Islet of Langerhans (tissue), 1 donor: ENCODE measurements around the gene UST.

Experiments
- FAIRE-seq: peaks from one replicate; lab custom pipeline; 2011; peaks lifted over from hg19 to GRCh38; lab: Jason Lieb, UNC

The UST gene

DNA sequence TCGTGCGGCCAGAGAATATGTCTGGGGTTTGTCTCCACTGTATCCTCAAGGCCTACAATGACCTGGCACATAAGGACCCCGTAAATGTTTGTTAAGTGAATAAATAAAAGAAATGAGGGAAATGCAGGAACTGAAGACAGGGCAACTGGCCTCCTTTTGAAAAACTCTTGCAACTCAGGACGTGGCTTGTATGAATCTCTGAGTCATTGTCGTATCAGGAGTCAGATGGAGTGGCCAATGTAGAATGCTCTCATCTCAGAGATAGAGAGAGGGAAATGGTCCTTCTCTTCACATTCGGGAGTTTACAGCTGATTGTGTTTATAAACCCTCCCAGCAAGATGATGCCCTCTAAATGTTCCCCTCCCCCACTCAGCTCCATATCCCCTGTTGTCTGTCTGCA is 57.1 kb downstream of the UST start:
- no peak for FAIRE-seq

DNA sequence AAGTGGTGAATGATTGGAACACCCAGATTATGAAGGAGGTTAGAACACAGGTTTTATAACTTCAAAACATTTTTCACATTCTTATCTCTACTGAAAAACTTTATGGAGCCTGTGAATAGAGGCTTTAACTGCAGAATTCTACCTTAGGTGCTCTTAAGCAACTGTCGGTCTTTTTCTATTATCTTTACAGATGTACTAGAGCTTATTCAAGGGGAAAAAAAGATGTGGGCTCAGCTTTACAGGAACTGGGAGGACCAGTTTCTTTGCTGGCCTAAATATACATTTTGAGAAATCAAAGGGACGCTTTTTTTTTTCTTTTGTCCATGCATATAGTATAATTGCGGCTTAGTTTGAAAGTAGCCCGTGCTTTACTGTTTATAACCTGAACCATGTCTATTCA is 58.9 kb downstream of the UST start:
- FAIRE-seq, result no peak

DNA sequence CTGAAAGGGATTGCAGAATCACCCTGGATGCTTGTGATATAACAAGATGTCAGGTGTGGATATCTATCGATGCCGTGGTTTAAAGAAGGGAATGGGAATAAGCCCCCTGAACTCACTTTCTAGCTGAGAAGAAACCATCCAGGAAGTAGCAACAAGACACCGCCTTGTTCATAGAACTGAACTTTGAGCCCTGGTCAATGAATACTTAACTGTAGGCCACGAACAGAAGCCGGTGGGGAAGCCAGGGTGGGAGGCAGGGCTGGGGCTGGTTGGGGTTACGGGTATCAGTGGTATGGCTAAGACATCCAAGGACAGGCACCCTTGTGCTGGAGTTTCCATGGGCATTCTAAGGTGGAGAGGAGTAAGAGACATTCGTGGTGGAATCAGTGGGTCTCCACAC is 61.0 kb downstream of the UST start:
- no peak for FAIRE-seq

DNA sequence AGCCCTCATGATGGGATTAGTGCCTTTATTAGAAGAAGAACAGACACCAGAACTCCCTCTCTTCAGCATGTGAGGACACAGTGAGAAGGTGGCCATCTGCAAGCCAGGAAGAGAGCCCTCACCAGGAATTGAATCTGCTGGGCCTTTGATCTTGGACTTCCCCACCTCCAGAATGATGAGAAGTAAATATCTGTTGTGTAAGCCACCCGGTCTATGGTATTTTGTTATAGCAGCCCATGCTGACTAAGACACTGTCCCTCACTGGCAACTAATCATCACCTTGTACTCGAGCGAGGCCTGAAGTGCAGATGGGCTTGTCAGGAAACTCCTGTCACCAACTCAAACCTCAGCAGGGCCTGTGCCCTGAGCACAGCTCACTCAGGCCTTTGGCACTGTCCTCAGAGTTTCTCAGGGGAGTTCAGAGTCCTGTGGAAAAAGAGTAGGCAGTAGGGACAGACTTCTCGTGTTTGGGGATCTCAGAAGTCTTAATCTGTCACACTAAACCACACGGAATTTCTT is 62.0 kb downstream of the UST start:
- FAIRE-seq, result no peak

DNA sequence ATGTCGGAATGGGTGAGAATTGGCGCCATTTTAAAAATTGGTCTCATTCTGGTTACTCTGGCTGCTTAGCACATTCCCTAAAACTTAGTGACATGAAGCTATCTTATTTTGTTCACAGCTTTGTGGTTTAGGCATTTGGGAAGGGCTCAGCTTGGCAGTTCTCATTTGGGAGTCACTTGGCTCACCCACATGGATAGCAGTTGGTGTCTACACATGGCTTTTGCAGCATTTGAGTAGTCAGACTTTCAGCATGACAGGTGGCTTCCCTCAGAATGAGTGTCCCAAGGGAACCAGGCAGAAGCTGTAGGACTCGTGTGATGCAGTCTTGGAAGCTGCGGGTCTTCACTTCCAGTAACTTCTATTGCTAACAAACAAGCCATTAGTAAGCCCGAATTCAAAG is 64.6 kb downstream of the UST start:
- no peak for FAIRE-seq

DNA sequence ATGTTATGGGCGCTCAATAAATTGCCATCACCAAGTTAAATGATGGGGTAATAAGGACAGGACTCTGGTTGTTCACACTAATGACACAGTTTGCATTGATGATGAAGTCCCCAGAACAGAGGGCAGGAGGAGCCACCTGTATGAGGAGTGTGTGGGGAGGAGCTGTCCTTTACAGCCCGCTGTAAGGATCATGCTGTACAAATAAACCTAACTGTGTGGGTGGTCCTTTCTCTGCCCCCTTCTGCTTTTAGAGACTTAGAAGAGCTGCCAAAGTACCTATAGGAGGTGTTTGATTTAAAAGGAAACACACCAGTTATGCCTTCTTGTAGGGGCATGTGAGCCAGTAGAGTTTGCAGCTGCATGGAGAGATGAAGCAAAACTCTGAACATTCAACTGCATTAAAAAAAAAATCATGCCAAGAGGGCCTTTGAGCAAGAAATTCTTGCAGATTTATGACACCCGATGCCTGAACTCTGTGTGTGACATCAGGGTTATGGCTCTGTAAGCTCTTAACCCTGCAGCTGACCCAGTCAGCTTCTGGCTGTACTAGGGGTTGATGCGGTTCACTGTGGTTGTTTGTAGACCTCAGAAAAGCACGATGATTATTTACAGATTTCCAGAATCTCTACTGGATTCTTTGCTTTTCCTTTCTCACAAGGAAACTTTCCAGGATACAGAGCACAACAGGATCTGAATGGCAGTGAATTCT is 67.4 kb downstream of the UST start:
- no peak for FAIRE-seq

DNA sequence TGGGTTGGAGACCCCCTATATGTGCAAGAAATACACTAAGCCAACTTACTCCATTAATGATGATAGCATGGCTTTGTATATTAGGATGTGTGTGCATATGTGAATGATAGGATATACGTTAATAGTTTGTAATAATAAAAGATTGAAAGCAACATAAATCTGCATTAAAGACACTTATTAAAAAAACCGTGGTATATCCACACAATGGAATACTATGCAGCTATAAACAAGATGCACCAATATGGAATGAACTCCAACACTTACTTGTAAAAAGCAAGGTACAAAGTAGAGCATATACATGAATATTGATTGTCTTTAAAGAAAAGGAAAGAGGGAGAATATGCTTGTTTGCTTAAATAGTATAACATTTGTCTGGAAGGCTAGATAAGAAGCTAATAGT is 68.0 kb downstream of the UST start:
- FAIRE-seq, result no peak

DNA sequence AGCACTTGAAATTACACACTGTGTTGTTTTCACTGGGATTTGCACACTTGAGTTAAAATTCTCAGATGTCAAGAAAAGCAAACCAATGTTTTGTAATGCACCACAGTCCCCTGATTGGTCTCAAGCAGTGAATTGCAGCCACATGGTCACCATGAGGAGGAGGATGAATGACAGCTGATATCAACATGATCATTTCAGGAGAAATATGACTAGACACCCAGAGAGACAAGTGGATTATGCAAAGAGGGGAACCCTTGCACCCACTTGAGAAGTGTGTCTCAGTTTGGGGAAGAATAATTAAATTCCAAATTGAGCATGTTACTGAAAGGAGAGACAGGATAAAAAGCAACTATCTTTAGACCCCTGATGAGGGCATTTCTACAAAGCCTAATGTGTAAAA is 69.3 kb downstream of the UST start:
- FAIRE-seq, result no peak

DNA sequence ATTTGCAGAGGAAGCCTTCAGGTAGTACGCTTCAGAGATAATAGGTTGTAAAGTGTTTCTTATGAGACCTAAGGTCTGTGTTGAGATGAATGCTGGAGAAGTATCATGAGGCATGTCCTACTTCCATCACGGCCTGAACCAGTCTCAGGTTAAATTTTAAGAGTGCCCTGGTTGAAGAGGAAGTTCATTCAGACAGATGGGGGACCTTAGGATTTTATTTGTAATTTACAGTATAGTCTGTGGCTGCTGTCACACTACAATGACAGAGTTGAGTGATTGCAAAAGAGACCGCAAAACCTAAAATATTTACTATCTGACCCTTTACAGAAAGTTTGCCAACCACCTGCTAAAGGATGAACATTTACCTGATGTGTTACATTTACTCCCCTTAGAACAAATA is 70.9 kb downstream of the UST start:
- FAIRE-seq, result no peak

DNA sequence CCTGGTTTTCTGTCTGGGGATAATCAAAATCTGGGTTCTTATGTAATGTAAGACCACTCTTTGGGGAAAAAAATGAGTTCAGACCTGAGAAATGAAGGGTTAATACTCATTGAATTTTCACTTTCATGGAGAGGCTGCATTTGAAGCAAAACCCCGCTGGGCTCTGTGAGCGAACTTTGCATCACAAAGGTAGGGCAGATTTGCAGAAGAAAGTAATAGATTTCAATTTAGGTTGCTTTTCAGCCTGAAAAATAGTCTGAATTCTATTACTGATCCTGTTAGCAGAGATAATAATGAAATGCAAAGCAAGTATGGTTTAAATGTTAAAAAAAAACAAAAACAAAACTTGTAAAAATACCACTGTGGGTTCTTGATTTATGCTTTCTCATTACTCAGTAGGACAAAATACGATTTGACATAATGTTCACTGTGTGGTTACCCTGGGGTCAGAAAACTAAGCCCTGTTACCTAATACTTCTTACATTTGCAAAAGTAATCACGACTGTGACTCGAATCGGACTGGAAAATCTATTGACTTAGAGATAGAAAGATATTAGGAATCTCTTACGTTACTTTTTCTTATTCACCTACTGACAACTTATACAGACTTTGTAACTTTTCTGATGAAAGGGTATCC is 72.2 kb downstream of the UST start:
- no peak for FAIRE-seq

DNA sequence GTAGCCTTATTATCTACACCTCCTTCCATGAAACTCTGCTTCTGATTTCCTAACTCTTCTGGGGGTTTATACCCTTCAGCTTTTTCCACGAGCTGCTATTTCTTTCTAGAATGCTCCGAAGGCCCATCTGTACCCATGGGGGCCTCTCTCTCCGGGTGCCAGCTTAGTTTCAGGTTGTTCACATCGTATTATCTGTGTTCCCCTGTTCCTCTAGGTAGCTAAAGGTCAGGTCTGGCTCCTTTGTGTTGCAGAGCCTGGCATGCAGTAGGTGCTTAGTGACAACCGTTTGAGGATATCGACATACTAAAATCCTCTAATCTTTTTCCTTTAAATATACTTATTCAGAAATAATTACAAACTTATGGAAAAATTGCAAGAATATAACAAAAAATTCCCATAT is 73.0 kb downstream of the UST start:
- FAIRE-seq, result no peak

DNA sequence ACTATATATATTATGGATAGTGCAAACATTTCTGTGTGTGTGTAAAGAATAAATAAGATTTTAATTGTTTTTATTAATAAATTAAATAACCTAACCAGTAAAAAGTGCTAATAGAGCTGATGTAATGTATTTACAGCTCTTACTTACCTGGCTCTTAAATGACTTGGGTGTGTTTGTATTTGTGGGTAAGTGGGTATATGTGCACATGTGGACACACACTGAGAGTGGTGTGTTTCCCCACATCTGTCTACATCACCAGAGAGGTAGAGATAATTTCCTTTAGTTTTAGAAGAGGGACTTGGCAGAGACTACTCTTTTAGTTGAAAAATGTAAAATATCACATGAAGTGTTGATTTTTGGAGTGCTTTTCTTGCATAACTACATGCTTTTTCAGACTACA is 76.0 kb downstream of the UST start:
- no peak for FAIRE-seq

DNA sequence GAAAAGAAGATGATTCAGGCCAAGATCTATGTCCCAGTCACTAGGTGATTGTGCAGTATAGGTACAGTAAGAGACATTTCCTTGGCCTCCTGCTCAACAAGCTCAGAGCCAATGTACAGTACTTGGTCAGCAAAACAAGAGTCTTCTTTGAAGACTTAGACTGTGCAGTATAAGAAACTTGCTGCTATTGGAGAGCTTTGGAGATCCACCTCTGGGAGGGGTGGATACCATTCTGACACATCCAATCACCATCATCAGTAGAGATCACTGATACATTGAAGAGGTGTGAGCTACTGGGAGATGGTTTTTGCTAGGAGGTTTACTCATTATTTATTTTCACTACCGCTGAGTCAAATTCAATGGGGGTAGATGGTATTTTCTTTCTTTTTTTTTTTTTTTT is 77.5 kb downstream of the UST start:
- no peak for FAIRE-seq

DNA sequence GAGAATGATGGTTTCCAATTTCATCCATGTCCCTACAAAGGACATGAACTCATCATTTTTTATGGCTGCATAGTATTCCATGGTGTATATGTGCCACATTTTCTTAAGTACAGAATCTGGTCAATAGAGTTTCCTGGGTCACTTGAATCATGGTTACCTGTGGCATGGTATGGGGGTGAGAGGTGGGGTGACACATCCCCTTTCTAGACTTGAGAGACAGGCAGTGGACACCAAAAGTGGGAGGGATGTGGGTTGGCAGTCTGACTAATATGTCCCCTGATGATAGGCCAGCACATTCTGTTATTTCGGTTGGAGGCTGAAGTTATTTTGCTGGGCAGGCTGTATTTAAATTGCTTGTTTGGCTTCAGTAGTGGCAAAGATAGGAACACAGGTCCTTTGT is 78.1 kb downstream of the UST start:
- no peak for FAIRE-seq

DNA sequence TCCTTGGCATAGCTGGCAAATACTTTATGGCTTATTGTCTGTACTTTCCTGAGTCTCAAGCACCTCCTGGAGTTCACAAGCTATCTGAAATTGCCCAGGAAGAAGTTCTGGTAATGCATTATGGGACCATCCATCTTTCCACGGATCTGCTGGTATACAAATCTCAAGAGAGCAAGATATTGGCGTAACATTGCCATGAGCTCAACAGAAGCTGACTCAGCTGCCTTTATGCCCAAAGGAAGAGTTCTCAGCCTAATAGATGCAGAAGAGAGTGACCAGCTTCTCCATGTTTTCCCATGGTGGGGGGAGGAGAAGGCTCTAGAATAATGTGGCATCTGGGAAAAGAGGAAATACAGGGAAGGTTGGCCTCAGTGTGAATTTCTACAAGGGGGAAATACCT is 78.7 kb downstream of the UST start:
- FAIRE-seq, result no peak

DNA sequence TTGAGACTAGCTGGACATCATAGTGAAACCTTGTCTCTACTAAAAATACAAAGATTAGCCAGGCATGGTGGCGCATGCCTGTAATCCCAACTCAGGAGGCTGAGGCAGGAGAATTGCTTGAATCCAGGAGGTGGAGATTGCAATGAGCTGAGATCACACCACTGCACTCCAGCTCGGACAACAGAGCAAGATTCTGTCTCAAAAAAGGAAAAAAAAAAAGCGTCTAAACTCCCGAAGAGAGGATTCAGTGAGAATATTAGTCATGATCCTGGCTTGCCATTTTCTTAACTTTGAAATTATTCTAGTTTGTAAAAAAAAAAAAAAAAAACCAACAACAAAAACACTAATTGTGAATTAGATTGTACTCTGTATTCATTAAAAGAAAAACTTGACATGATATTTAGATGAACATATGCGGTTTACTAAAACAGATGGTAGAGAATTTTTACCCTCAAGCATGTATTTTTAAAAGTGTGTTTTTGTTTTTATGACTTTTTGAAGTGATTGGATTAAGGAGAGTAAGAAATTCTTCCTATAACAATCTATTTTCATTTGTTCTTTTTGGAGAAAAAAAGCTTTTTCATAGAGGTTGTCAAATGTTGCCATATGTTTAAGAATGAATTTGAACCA is 80.7 kb downstream of the UST start:
- no peak for FAIRE-seq

DNA sequence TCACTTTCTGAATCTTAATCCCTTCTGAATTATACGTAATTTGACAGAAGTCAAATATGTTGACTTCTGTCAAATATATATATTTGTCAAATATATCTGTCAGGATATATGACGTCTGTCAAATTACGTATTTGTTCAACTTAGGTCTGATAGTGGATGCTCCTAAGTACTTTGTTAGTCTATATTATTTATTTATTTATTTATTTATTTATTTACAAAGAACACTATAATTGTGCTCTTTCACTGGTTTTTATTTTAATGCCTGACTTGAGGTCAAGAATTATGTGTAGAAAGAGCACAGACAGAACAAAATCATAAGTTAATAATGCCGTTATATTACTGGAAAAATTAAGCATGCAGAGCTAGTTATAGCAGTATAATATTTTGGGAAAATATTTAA is 81.2 kb downstream of the UST start:
- FAIRE-seq, result no peak

DNA sequence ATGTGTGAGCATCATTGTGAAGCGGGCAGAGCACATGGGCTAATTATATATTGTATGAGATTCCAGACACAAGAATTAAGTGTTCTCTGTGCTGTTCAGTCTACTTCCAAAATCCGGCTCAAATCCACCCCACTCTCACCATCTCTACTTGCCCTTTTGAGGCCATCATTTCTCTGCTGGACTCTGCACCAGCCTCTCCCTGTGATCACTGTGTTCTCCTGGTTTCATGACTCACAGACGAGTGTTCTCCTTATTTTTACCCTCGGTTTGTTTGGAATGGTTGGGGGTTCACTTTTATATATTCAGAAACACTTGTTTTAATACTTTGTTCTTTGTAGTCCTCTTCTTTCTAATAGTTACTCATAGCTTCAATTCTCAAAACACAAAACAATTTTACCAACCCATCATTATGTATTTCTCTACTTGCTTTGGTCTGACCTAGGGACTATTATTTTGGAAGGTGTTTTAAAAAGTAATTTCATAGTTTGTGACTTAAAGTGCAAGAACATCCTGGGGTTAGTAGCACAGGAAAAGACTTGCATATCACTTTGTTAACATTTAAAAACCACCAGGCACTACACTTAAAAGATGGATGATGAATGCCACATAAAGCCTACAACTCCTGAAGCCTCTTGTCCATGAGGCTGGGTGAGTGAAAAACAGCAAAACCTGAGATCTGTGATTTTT is 82.7 kb downstream of the UST start:
- no peak for FAIRE-seq

DNA sequence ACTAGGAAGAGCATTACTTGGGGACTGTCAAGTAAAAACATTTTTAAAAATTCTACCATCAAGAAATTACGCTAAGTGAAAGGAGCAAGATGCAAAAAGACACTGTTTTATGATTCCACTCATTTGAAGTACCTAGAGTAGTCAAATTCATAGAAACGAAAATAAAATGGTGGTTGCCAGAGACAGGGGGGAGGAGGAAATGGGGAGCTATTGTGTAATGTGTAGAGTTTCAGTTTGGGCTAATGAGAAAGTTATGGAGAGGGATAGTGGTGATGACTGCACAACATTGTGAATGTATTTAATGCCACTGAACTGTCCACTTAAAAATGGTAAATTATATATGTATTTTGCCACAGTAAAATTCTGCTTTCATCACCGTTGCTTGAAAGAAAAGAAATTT is 83.8 kb downstream of the UST start:
- no peak for FAIRE-seq

DNA sequence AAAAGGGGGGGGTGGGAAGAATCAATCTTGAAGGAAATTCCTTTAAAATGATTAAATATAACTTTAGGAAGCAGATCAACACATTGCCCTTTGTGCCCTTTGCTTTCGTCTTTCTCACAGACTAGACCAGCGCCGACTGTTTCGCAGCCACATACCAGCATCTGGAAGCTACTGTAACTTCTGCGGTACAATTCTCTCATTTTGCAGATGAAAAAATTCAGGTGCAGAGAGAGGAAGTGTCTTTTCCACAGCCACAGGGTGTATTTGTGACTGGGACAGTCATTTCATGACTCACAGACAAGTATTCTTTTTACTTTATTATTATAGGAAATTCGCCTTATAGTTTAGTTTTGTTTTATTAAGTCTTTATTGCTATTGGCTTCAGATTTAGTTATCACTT is 84.2 kb downstream of the UST start:
- no peak for FAIRE-seq

DNA sequence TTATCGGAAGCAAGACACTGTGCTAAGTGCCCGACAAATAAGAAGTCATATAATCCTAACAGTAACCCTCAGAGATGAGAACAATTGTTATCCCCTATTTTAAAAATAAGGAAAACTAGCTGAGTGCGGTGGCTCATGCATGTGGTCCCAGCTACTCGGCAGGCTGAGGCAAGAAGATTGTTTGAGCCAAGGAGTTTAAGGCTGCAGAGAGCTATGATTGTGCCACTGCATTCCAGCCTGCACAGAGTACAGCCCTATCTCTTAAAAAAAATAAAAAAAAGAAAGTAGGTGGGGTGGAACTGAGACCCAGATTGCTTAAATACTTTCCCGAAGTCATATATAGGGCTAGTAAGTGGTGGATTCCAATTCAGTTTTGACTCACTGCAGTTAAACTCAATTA is 84.7 kb downstream of the UST start:
- FAIRE-seq, result no peak

DNA sequence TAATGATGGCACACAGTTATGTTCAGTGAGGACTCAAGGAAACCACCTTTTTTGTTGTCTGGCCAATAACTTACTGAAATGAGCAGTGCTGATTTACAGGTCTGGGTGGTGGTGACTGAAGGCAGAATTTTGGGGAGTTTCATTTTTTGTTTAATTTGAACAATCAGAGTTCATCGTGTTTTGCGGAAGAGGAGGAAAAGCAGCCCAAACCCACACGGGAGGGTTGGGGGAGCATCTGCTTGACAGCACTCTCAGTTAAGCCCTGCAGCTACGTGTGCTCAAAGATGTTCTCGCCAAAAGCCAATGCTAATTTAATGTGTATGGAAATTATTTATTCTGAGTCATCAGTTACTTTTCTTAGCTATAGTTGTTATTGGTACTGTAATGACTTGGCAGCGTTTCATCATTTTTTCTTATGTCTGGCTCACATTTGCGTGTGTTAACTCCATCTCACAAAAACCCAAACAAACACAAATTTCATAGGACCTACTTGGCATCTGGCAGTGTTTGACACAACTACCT is 89.2 kb downstream of the UST start:
- FAIRE-seq, result no peak

DNA sequence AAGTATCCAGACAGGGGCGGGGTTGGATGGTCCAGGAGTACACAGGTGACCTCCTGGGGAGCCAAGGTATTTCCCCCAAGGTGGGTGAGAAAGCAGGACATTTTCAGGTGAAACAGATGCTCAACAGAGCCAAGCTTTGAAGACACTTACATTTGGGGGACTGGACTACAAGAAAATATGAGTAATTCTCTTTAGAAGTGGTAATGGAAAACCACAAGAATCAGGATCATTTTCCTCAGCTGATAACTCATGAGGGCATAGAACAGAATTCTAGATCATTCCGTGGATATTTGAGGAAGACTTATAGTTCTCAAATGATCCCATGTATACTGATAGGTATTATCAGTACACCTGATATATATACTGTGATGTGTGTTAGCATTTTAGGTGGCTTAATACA is 89.9 kb downstream of the UST start:
- FAIRE-seq, result no peak
